Measurements from ENCODE around the gene DERL2. TPM values are rescaled to one million over a fixed set of nuclear protein-coding genes. Genes with fewer than 3 reads are reported as not detected.

DERL2 gene
- total and polyA plus RNA-seq, 2 experiments from 2014 or later, result 65.0 to 113 TPM

DNA sequence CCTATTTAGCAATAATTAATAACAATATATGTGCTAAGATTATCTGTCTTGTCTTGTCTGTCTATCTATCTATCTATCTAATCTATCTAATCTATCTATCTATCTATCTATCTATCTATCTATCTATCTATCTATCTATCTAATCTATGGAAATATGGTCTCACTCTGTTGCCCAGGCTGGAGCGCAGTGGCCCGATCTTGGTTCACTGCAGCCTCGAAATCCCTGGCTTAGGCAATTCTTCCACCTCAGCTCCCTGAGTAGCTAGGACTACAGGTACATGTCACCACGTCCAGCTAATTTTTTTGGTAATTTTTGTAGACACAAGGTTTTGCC lies 45.1 kb upstream of the DERL2 start (continued):
- TF ChIP-seq, protein P1, sequence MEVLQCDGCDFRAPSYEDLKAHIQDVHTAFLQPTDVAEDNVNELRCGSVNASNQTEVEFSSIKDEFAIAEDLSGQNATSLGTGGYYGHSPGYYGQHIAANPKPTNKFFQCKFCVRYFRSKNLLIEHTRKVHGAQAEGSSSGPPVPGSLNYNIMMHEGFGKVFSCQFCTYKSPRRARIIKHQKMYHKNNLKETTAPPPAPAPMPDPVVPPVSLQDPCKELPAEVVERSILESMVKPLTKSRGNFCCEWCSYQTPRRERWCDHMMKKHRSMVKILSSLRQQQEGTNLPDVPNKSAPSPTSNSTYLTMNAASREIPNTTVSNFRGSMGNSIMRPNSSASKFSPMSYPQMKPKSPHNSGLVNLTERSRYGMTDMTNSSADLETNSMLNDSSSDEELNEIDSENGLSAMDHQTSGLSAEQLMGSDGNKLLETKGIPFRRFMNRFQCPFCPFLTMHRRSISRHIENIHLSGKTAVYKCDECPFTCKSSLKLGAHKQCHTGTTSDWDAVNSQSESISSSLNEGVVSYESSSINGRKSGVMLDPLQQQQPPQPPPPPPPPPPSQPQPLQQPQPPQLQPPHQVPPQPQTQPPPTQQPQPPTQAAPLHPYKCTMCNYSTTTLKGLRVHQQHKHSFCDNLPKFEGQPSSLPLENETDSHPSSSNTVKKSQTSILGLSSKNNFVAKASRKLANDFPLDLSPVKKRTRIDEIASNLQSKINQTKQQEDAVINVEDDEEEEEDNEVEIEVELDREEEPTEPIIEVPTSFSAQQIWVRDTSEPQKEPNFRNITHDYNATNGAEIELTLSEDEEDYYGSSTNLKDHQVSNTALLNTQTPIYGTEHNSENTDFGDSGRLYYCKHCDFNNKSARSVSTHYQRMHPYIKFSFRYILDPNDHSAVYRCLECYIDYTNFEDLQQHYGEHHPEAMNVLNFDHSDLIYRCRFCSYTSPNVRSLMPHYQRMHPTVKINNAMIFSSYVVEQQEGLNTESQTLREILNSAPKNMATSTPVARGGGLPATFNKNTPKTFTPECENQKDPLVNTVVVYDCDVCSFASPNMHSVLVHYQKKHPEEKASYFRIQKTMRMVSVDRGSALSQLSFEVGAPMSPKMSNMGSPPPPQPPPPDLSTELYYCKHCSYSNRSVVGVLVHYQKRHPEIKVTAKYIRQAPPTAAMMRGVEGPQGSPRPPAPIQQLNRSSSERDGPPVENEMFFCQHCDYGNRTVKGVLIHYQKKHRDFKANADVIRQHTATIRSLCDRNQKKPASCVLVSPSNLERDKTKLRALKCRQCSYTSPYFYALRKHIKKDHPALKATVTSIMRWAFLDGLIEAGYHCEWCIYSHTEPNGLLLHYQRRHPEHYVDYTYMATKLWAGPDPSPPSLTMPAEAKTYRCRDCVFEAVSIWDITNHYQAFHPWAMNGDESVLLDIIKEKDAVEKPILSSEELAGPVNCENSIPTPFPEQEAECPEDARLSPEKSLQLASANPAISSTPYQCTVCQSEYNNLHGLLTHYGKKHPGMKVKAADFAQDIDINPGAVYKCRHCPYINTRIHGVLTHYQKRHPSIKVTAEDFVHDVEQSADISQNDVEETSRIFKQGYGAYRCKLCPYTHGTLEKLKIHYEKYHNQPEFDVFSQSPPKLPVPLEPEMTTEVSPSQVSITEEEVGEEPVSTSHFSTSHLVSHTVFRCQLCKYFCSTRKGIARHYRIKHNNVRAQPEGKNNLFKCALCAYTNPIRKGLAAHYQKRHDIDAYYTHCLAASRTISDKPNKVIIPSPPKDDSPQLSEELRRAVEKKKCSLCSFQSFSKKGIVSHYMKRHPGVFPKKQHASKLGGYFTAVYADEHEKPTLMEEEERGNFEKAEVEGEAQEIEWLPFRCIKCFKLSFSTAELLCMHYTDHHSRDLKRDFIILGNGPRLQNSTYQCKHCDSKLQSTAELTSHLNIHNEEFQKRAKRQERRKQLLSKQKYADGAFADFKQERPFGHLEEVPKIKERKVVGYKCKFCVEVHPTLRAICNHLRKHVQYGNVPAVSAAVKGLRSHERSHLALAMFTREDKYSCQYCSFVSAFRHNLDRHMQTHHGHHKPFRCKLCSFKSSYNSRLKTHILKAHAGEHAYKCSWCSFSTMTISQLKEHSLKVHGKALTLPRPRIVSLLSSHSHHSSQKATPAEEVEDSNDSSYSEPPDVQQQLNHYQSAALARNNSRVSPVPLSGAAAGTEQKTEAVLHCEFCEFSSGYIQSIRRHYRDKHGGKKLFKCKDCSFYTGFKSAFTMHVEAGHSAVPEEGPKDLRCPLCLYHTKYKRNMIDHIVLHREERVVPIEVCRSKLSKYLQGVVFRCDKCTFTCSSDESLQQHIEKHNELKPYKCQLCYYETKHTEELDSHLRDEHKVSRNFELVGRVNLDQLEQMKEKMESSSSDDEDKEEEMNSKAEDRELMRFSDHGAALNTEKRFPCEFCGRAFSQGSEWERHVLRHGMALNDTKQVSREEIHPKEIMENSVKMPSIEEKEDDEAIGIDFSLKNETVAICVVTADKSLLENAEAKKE (CRISPR knock-in tag; IDR thresholded peaks at IDR 0.05), result no peak
- TF ChIP-seq STAT1 (IDR thresholded peaks at IDR 0.05; ENCODE audit: unreplicated experiment), result no peak

DNA sequence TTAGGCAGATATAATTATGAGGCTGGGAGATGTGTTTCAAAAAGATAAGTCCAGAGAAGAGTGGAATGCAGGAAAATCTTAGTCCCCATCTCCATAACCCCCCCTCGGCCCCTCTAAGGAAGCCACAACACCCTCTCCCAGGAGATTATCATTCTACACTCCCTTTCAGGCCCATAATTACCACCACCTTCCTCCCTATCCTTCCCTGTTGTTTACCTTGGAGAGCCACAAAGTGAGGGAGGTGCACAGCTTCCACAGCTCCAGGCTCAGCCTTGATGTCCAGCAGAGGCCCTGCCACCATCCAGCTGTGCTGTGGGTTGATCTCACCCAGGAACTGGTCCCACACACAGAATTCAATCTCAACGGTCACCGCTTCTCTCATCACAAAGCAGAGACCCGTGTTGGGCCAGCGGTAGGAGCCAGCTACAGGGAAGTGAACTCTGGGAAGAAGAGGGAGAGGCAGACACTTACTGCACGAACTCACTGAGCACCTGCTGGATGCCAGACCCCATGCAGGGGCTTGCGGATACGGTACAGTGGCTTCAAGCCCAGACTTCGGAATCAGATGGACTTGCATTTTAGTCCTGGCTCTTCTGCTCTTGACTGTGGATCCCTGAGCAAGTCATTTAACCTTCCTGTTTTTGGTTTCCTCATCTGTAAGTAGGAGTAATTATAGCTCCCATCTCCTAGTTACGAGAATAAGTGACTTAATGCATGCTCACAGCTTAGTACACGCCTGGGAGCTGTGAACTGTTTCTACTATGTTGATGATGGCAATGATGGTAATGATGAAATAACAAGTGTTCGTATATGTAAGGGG lies 44.5 kb upstream of the DERL2 start:
- no peak overlapping the region for H3K27ac ChIP-seq (ENCODE audit: low read depth)
- H3K4me1 ChIP-seq (ENCODE audit: insufficient read depth), result no peaks in the 10 kb centered on the region
- no peaks in the 10 kb centered on the region for H3K36me3 ChIP-seq (ENCODE audit: insufficient read depth)
- no peak overlapping the region for H3K4me3 ChIP-seq
- no peak overlapping the region for H3K27ac Mint-ChIP-seq
- no peak for DNase-seq (ENCODE audit: low spot score)
- no peaks in the 10 kb centered on the region for H3K9me2 ChIP-seq (ENCODE audit: insufficient read depth)
- no peak for ATAC-seq
- H3K4me2 ChIP-seq, result no peak overlapping the region
- no peaks in the 10 kb centered on the region for H3K9me3 Mint-ChIP-seq
- no peaks in the 10 kb centered on the region for H3K27me3 ChIP-seq (ENCODE audit: insufficient read depth)
- H3K79me2 ChIP-seq (replicated peaks; ENCODE audit: insufficient read depth), result no peaks in the 10 kb centered on the region
- H2AFZ ChIP-seq, result no peak overlapping the region
- H3K4me3 Mint-ChIP-seq, result no peak overlapping the region
- peaks cover 2% of the 10 kb centered on the region for H3K27me3 Mint-ChIP-seq (ENCODE audit: insufficient read depth, low read depth, poor library complexity)
- no peaks in the 10 kb centered on the region for H3F3A ChIP-seq (replicated peaks; ENCODE audit: low read depth)
- H3K4me1 Mint-ChIP-seq, result no peaks in the 10 kb centered on the region; the same call in 2 of the 3 replicates
- no peaks in the 10 kb centered on the region for H4K20me1 ChIP-seq (replicated peaks; ENCODE audit: insufficient read depth)
- H3K36me3 Mint-ChIP-seq (ENCODE audit: low read depth), result no peaks in the 10 kb centered on the region
- TF ChIP-seq ZNF331 (CRISPR knock-in tag; IDR thresholded peaks at IDR 0.05; ENCODE audit: low read depth) (no peak), JUNB (IDR thresholded peaks at IDR 0.05; ENCODE audit: unreplicated experiment) (no peak), CREB1 (CRISPR knock-in tag; IDR thresholded peaks at IDR 0.05; ENCODE audit: low read depth) (no peak), EZH2 (IDR thresholded peaks at IDR 0.05; ENCODE audit: low read depth, unreplicated experiment) (no peak), NANOG (IDR thresholded peaks at IDR 0.05; ENCODE audit: borderline replicate concordance) (no peak), POLR2AphosphoS5 (IDR thresholded peaks at IDR 0.05; ENCODE audit: low read depth) (no peak)
- TF ChIP-seq, protein P1 (CRISPR knock-in tag; IDR thresholded peaks at IDR 0.05), result no peak

All from GM23338 (cell line).